B cell (primary cell): Measurements from ENCODE around the gene TES. TPM values are rescaled to one million over a fixed set of nuclear protein-coding genes. Genes with fewer than 3 reads are reported as not detected.

Experiments used
- ATAC-seq: fragments of 200-7000 bp; cut with Tn5 transposase; one replicate; pipeline ENCODE4 v1.10.0; 2021; ENCODE audit warnings: low read depth, mild to moderate bottlenecking, moderate number of reproducible peaks, moderate library complexity
- CTCF ChIA-PET: fragments of 350-600 bp; sonication (Branson Sonifier 250); formaldehyde crosslinking; loops from one replicate; lab custom pipeline; 2021; ENCODE audit warnings: antibody characterized with exemption, inconsistent platforms; lab: Charles Lee
- POLR2A ChIA-PET: fragments of 350-600 bp; sonication (Branson Sonifier 250); formaldehyde crosslinking; loops from one replicate; lab custom pipeline; 2021; ENCODE audit warnings: antibody characterized with exemption; lab: Charles Lee
- DNase-seq: peaks from one replicate; pipeline ENCODE4 v3.0.0; 2013
- H2AFZ ChIP-seq: 2 replicates; pipeline ENCODE4 v1.6.1; 2012; ENCODE audit warnings: mild to moderate bottlenecking, low read depth, low read length; ENCODE audit not compliant: insufficient read depth, poor library complexity, severe bottlenecking
- H3K27ac ChIP-seq, 2 donors: 1 replicate in 1 of 2; 2 replicates in 1 of 2; pipeline ENCODE4 v1.5.1; 2012 to 2013; ENCODE audit warnings: low read length in 2 of 2, mild to moderate bottlenecking in 2 of 2, moderate library complexity in 1 of 2
- H3K27me3 ChIP-seq, 4 experiments: fragments of 200-600 bp in 1 of 4; sonication (generic) in 1 of 4; replicated peaks in 1 of 4; 1 replicate in 2 of 4; 2 replicates in 2 of 4; pipeline versions ENCODE4 v1.6.1 to v1.7.0; 2013 to 2016; ENCODE audit warnings: low read length in 3 of 4, mild to moderate bottlenecking in 2 of 4, mixed read lengths in 1 of 4, moderate library complexity in 1 of 4; ENCODE audit not compliant: insufficient read depth in 4 of 4, control insufficient read depth in 3 of 4; ENCODE audit errors: control extremely low read depth in 1 of 4
- H3K36me3 ChIP-seq, 2 experiments: replicated peaks in 1 of 2; 1 replicate in 1 of 2; 2 replicates in 1 of 2; pipeline versions ENCODE4 v1.6.1 to v1.7.1; 2013; ENCODE audit warnings: low read length in 1 of 2; ENCODE audit not compliant: insufficient read depth in 2 of 2, control insufficient read depth in 1 of 2; ENCODE audit errors: control extremely low read depth in 1 of 2, extremely low read depth in 1 of 2
- H3K4me1 ChIP-seq, 2 donors: fragments of 200-600 bp in 1 of 2; sonication (generic) in 1 of 2; 1 replicate in 1 of 2; 2 replicates in 1 of 2; pipeline versions ENCODE4 v1.5.1 to v1.6.1; 2013 to 2017; ENCODE audit warnings: low read length in 2 of 2; ENCODE audit not compliant: control insufficient read depth in 2 of 2, insufficient read depth in 2 of 2
- H3K4me2 ChIP-seq: replicated peaks from 2 replicates; pipeline ENCODE3; 2012; ENCODE audit warnings: mild to moderate bottlenecking, low read depth, low read length; ENCODE audit not compliant: poor library complexity, severe bottlenecking
- H3K4me3 ChIP-seq, 5 experiments: fragments of 200-600 bp in 1 of 5; sonication (generic) in 1 of 5; 1 replicate in 3 of 5; 2 replicates in 2 of 5; pipeline versions ENCODE4 v1.5.1 to v1.7.0; 2011 to 2016; ENCODE audit warnings: low read length in 4 of 5, mild to moderate bottlenecking in 4 of 5, low read depth in 2 of 5, control low read depth in 1 of 5, moderate library complexity in 1 of 5; ENCODE audit not compliant: insufficient read depth in 1 of 5; ENCODE audit errors: control extremely low read depth in 1 of 5, extremely low read depth in 1 of 5
- H3K79me2 ChIP-seq: fragments of 200-600 bp; sonication (generic); one replicate; pipeline ENCODE4 v1.6.0; 2016; ENCODE audit warnings: low read length; ENCODE audit not compliant: control insufficient read depth, insufficient read depth
- H3K9ac ChIP-seq: fragments of 200-600 bp; sonication (generic); 2 replicates; pipeline ENCODE4 v1.6.1; 2017; ENCODE audit warnings: mild to moderate bottlenecking, low read length, moderate library complexity
- H3K9me3 ChIP-seq, 3 donors: one replicate each; pipeline versions ENCODE4 v1.6.1 to v1.7.1; 2013; ENCODE audit warnings: low read length in 2 of 3; ENCODE audit not compliant: control insufficient read depth in 2 of 3, insufficient read depth in 1 of 3; ENCODE audit errors: control extremely low read depth in 1 of 3
- H4K20me1 ChIP-seq: 2 replicates; pipeline ENCODE4 v1.6.0; 2012; ENCODE audit warnings: mild to moderate bottlenecking, low read length; ENCODE audit not compliant: insufficient read depth, control insufficient read depth, poor library complexity, severe bottlenecking
- H3K27ac Mint-ChIP-seq: one replicate; pipeline ENCODE4 v1.8.0; 2021; ENCODE audit warnings: mixed read lengths
- H3K27me3 Mint-ChIP-seq: one replicate; pipeline ENCODE4 v1.8.0; 2021; ENCODE audit warnings: mixed read lengths
- H3K4me1 Mint-ChIP-seq: one replicate; pipeline ENCODE4 v1.8.0; 2021; ENCODE audit warnings: mixed read lengths
- H3K4me3 Mint-ChIP-seq: one replicate; pipeline ENCODE4 v1.8.0; 2021; ENCODE audit warnings: mixed read lengths
- H3K9me3 Mint-ChIP-seq: one replicate; pipeline ENCODE4 v1.8.0; 2022; ENCODE audit warnings: mixed read lengths; ENCODE audit not compliant: insufficient read depth
- EZH2 ChIP-seq: IDR thresholded peaks from 2 replicates; pipeline ENCODE4 v1.6.1; 2012; ENCODE audit warnings: borderline replicate concordance, low read depth, mild to moderate bottlenecking, moderate library complexity, low read length; ENCODE audit not compliant: insufficient read depth, poor library complexity, severe bottlenecking
- WGBS: methylation state at CpG from one replicate; pipeline ENCODE4 v1.1.5; 2013; ENCODE audit warnings: missing lambda C conversion rate; ENCODE audit not compliant: insufficient coverage; 5-methylcytosine and 5-hydroxymethylcytosine counted together
- intact Hi-C: fragments of 100-400 bp; cut with micrococcal nuclease; formaldehyde crosslinking; loops from one replicate; pipeline ENCODE4 v1.10.0; 2022
- polyA plus RNA-seq: library from polyadenylated mRNA; depleted of rRNA; stranded (reverse); fragments of >200 nt; gene quantifications from 2 replicates; pipeline ENCODE4 v1.2.3, GENCODE V29; 2012
- total RNA-seq, 2 donors: library from RNA; stranded (reverse); fragments of 120-200 nt in 1 of 2; gene quantifications; 1 replicate in 1 of 2; 2 replicates in 1 of 2; pipeline versions ENCODE4 v1.2.3 to v1.2.4, GENCODE V29; 2013 to 2022
- TF ChIP-seq, protein P1 (sequence below): fragments of 200-600 bp; IDR thresholded peaks from one replicate; pipeline ENCODE4 v1.8.0; 2022; ENCODE audit warnings: antibody characterized with exemption, mild to moderate bottlenecking

Gene TES
- total and polyA plus RNA-seq, 2 donors (not counting 1 experiment from before 2014, with no cell fraction given), result 55.3 to 62.5 TPM

GRCh38 chr7:116169060-116169459 lies 41.3 kb upstream of the TES start:
- CTCF ChIA-PET, result interaction anchor here (0.5 to 6.4 kb wide), 9 partner anchors 11 to 611 kb away, joined by 3 to 108 read pairs (median 12); partner anchors contain the start of gene TES
- ATAC-seq, result no peak
- peak overlapping the region; percentile 2 for H3K27ac Mint-ChIP-seq
- Histone ChIP-seq H4K20me1 (no peaks in the 10 kb centered on the region), H3K4me1 (peaks cover 27 to 31% of the 10 kb centered on the region in 2 donors), H3K36me3 (no peaks in the 10 kb centered on the region), H3K9ac (no peak overlapping the region), H3K27ac (no peak overlapping the region), H3K4me3 (no peak overlapping the region), H3K79me2 (no peaks in the 10 kb centered on the region), H3K9me3 (no peaks in the 10 kb centered on the region), H2AFZ (no peak overlapping the region), H3K27me3 (no peaks in the 10 kb centered on the region), H3K4me2 (no peak overlapping the region)
- no peak overlapping the region for H3K4me3 Mint-ChIP-seq
- H3K27me3 Mint-ChIP-seq, result no peaks in the 10 kb centered on the region
- POLR2A ChIA-PET, result no interaction called here
- TF ChIP-seq, protein P1, sequence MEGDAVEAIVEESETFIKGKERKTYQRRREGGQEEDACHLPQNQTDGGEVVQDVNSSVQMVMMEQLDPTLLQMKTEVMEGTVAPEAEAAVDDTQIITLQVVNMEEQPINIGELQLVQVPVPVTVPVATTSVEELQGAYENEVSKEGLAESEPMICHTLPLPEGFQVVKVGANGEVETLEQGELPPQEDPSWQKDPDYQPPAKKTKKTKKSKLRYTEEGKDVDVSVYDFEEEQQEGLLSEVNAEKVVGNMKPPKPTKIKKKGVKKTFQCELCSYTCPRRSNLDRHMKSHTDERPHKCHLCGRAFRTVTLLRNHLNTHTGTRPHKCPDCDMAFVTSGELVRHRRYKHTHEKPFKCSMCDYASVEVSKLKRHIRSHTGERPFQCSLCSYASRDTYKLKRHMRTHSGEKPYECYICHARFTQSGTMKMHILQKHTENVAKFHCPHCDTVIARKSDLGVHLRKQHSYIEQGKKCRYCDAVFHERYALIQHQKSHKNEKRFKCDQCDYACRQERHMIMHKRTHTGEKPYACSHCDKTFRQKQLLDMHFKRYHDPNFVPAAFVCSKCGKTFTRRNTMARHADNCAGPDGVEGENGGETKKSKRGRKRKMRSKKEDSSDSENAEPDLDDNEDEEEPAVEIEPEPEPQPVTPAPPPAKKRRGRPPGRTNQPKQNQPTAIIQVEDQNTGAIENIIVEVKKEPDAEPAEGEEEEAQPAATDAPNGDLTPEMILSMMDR, result no peak
- no peak for TF ChIP-seq EZH2
- DNase-seq, result no peak
- H3K9me3 Mint-ChIP-seq, result no peaks in the 10 kb centered on the region
- intact Hi-C loops, result loop anchor here (10.0 kb wide), 1 partner anchor 506 kb away; the partner anchor contains the start of gene MET
- WGBS, result no CpG with 5 or more reads among the region's 1 CpG
- peaks cover 35% of the 10 kb centered on the region for H3K4me1 Mint-ChIP-seq

- no peaks in the 10 kb centered on the region for H3K27me3 Mint-ChIP-seq
- CTCF ChIA-PET, result interaction anchor here (0.6 to 6.4 kb wide), 22 partner anchors 7 to 709 kb away, joined by 3 to 108 read pairs (median 5); partner anchors contain the start of gene TES
Observed at GRCh38 chr7:116170180-116170579, 40.2 kb upstream of the TES start.

More at GRCh38 chr7:116170180-116170579, 40.2 kb upstream of the TES start:
- Mint-ChIP-seq H3K4me3 (no peak overlapping the region), H3K9me3 (no peaks in the 10 kb centered on the region), H3K4me1 (peaks cover 27% of the 10 kb centered on the region), H3K27ac (no peak overlapping the region)
- H3K9ac ChIP-seq, result no peak overlapping the region
- H4K20me1 ChIP-seq, result no peaks in the 10 kb centered on the region
- no peak overlapping the region for H3K27ac ChIP-seq
- H3K9me3 ChIP-seq, result no peaks in the 10 kb centered on the region
- no peak overlapping the region for H3K4me2 ChIP-seq
- ATAC-seq (no peak), DNase-seq (no peak)
- TF ChIP-seq, protein P1, result no peak
- TF ChIP-seq EZH2, result no peak
- no peak overlapping the region for H2AFZ ChIP-seq
- no peaks in the 10 kb centered on the region for H3K27me3 ChIP-seq
- no peaks in the 10 kb centered on the region for H3K36me3 ChIP-seq
- POLR2A ChIA-PET, result no interaction called here
- intact Hi-C loops, result loop anchor here (5.0 kb wide), 1 partner anchor 957 kb away; no protein-coding TSS in a partner anchor
- no peaks in the 10 kb centered on the region for H3K79me2 ChIP-seq
- H3K4me1 ChIP-seq, result peaks cover 19 to 24% of the 10 kb centered on the region in 2 donors
- no peak overlapping the region for H3K4me3 ChIP-seq
